GM10847 (cell line): ENCODE data around the gene EGFR.

Experiments used
- POLR2A ChIP-seq: IDR thresholded peaks from 2 replicates; pipeline ENCODE4 v1.6.1; 2011; ENCODE audit not compliant: insufficient read length; ENCODE audit errors: extremely low read depth

EGFR gene

GRCh38 chr7:55154096-55154495 lies 135.3 kb downstream of the EGFR start:
- no peak for TF ChIP-seq POLR2A

- no peak for TF ChIP-seq POLR2A
Observed at GRCh38 chr7:55155351-55156117, 136.7 kb downstream of the EGFR start.

GRCh38 chr7:55156919-55157763 lies 138.3 kb downstream of the EGFR start:
- no peak for TF ChIP-seq POLR2A

GRCh38 chr7:55157764-55158105 lies 138.9 kb downstream of the EGFR start:
- TF ChIP-seq POLR2A: no peak

- TF ChIP-seq POLR2A: no peak
Observed at GRCh38 chr7:55158541-55159382, 139.9 kb downstream of the EGFR start.

- TF ChIP-seq POLR2A: no peak
Observed at GRCh38 chr7:55160539-55160938, 141.7 kb downstream of the EGFR start.

GRCh38 chr7:55161154-55161687 lies 142.4 kb downstream of the EGFR start:
- no peak for TF ChIP-seq POLR2A

- no peak for TF ChIP-seq POLR2A
Observed at GRCh38 chr7:55162476-55162875, 143.7 kb downstream of the EGFR start.

- TF ChIP-seq POLR2A: no peak
Observed at GRCh38 chr7:55163733-55164132, 144.9 kb downstream of the EGFR start.

- no peak for TF ChIP-seq POLR2A
Observed at GRCh38 chr7:55164527-55164926, 145.7 kb downstream of the EGFR start.

GRCh38 chr7:55165176-55165861 lies 146.5 kb downstream of the EGFR start:
- TF ChIP-seq POLR2A: no peak

GRCh38 chr7:55170335-55171069 lies 151.7 kb downstream of the EGFR start:
- TF ChIP-seq POLR2A: no peak

GRCh38 chr7:55171157-55171556 lies 152.3 kb downstream of the EGFR start:
- TF ChIP-seq POLR2A: no peak

GRCh38 chr7:55172161-55172560 lies 153.3 kb downstream of the EGFR start:
- no peak for TF ChIP-seq POLR2A

- TF ChIP-seq POLR2A: no peak
Observed at GRCh38 chr7:55172881-55173609, 154.2 kb downstream of the EGFR start.
